ENCODE results near the gene MT1G. TPM values are rescaled to one million over a fixed set of nuclear protein-coding genes. Genes with fewer than 3 reads are reported as not detected.

Gene MT1G
- total and polyA plus RNA-seq, 2 experiments from 2014 or later: not detected

DNA sequence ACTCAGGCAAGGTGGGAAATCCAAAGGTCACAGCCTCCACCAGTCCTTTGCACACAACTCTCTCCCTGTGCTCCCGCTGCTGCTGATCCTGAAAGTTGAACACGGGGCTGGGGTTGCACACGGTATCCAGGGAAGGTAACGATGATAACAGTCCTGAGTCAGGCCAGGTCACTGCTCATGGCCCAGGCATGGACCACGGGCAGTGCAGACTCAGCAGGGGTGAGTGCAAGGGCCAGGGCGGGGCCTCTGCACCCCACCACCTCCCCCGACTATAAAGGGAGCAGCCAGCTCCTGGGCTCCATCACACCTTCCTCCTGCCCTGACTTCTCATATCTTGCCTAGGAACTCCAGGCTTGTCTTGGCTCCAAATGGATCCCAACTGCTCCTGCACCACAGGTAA lies 16.3 kb downstream of the MT1G start, which contains the start of gene MT1B:
MT1B (plus strand) TSS at position 301 of the 400 bp plus-strand sequence; CDS start at position 369, 68 bp downstream.
- peaks cover 95% of the 10 kb centered on the region for H3K27me3 ChIP-seq
- no peaks in the 10 kb centered on the region for H3K4me1 ChIP-seq (ENCODE audit: low read depth)
- no peak within 1 kb of the TSS for H3K27ac ChIP-seq
- no peaks in the 10 kb centered on the region for H3K9me3 ChIP-seq (ENCODE audit: low read depth)
- H3K36me3 ChIP-seq: no peaks in the 10 kb centered on the region
- DNase-seq (ENCODE audit: low read depth in 1 of 2, low spot score in 1 of 2): no peak
- no peak within 1 kb of the TSS for H3K4me3 ChIP-seq
- TF ChIP-seq, protein P1, sequence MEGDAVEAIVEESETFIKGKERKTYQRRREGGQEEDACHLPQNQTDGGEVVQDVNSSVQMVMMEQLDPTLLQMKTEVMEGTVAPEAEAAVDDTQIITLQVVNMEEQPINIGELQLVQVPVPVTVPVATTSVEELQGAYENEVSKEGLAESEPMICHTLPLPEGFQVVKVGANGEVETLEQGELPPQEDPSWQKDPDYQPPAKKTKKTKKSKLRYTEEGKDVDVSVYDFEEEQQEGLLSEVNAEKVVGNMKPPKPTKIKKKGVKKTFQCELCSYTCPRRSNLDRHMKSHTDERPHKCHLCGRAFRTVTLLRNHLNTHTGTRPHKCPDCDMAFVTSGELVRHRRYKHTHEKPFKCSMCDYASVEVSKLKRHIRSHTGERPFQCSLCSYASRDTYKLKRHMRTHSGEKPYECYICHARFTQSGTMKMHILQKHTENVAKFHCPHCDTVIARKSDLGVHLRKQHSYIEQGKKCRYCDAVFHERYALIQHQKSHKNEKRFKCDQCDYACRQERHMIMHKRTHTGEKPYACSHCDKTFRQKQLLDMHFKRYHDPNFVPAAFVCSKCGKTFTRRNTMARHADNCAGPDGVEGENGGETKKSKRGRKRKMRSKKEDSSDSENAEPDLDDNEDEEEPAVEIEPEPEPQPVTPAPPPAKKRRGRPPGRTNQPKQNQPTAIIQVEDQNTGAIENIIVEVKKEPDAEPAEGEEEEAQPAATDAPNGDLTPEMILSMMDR (IDR thresholded peaks at IDR 0.05; ENCODE audit: low read depth, low read length): no peak

DNA sequence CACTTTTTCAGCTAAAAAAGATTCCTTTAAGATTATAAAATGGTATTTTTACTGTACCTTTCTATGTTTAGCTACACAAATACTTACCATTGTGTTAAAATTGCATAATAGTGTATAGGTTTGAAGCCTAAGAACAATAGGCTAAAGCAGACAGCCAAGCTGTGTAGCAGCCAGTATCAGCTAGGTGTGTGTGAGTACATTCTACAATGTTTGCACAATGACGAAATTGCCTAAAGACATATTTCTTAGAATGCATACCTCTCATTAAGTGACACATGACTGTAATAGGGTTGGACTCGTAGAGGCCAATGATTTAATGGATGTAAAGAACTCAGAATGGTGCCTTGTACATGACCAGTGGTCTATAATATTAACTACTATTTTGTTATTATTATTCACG lies 18.0 kb downstream of the MT1G start:
- Histone ChIP-seq H3K27ac (no peak overlapping the region), H3K27me3 (peaks cover 95% of the 10 kb centered on the region), H3K4me3 (no peak overlapping the region), H3K4me1 (ENCODE audit: low read depth) (no peaks in the 10 kb centered on the region), H3K9me3 (ENCODE audit: low read depth) (no peaks in the 10 kb centered on the region), H3K36me3 (no peaks in the 10 kb centered on the region)
- no peak for DNase-seq (ENCODE audit: low read depth in 1 of 2, low spot score in 1 of 2)
- TF ChIP-seq, protein P1 (IDR thresholded peaks at IDR 0.05; ENCODE audit: low read depth, low read length): no peak

DNA sequence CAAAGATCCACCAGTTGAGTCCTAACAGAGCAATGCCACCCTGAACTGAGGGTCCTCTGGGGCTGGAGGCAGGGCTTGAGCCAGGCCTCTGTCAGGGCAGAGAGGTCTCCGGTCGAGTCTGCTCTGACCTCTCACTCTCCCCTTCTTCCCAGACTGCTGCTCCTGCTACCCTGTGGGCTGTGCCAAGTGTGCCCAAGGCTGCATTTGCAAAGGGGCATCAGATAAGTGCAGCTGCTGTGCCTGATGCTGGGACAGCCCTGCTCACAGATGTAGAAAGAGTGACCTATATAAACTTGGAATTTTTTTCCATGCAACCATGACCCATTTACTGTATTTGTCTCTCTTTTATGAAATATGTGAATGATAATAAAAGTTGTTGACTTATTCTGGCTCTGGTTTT lies 18.6 kb downstream of the MT1G start:
- no peaks in the 10 kb centered on the region for H3K9me3 ChIP-seq (ENCODE audit: low read depth)
- H3K27me3 ChIP-seq: peaks cover 97% of the 10 kb centered on the region
- DNase-seq (ENCODE audit: low read depth in 1 of 2, low spot score in 1 of 2): no peak
- H3K36me3 ChIP-seq: no peaks in the 10 kb centered on the region
- H3K27ac ChIP-seq: no peak overlapping the region
- TF ChIP-seq, protein P1 (IDR thresholded peaks at IDR 0.05; ENCODE audit: low read depth, low read length): no peak
- H3K4me1 ChIP-seq (ENCODE audit: low read depth): no peaks in the 10 kb centered on the region
- H3K4me3 ChIP-seq: no peak overlapping the region

DNA sequence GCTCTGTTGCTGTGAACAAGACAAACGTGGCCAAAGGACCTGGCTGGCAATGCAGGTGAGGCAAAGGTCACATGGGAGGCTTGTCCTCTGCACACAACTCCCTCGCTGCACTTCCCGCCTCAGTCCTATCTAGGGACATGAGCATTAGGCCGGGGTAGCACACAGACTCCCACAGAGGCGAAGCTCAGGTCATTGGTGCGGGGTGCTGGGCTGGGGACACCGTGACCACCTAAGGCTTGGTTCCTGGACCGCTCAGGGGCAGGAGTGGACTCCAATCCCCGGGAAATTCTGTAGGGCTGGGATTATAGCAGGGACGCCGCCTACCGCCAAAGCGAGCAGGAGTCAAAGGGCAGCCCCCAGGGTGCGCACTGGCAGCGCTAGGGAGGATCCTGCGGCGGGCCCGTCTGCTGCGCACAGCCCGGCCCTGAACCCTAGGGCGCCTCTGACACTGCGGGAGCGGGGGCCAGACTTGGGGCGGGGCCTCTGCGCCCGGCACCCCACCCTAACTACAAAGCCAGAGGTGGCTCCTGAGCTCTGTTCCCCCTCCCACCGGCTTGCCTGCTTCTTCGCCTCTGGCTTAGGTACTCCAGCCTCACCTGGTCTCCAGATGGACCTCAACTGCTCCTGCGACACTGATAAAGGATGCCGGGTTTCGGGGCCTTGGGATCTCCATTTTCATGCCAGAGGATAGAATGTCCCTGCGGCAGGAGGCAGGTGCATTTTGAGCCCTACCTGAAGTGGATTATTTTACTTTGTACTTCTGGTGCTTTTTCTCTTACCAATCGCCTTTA lies 20.0 kb downstream of the MT1G start:
- TF ChIP-seq, protein P1 (IDR thresholded peaks at IDR 0.05; ENCODE audit: low read depth, low read length): no peak
- no peak for DNase-seq (ENCODE audit: low read depth in 1 of 2, low spot score in 1 of 2)

DNA sequence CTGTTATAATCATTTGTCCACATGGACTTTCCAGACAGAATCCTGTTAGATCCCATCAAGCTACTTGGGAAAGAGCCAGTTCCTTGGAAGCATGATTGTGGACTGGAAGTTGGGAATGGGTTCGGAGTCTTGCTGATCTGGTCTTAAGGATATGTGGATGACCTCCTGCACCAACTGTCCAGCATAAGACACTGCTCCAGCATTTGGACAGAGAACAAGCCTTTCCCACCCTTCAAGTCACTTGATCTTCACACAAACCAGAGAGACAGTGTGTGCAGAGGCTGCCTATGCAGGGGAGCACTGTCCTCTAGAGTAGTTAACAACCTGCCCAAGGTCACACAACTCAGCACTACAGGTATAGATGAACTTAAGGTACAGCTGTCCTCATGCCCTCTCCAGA lies 22.0 kb downstream of the MT1G start:
- Histone ChIP-seq H3K4me3 (no peak overlapping the region), H3K36me3 (no peaks in the 10 kb centered on the region), H3K27ac (no peak overlapping the region), H3K4me1 (ENCODE audit: low read depth) (peaks cover 5% of the 10 kb centered on the region), H3K9me3 (ENCODE audit: low read depth) (no peaks in the 10 kb centered on the region), H3K27me3 (peaks cover 100% of the 10 kb centered on the region)
- DNase-seq (ENCODE audit: low read depth in 1 of 2, low spot score in 1 of 2): no peak
- TF ChIP-seq, protein P1 (IDR thresholded peaks at IDR 0.05; ENCODE audit: low read depth, low read length): no peak

More for the DNA sequence above, 20.0 kb downstream of the MT1G start:
- Histone ChIP-seq H3K36me3 (no peaks in the 10 kb centered on the region), H3K27me3 (peaks cover 100% of the 10 kb centered on the region), H3K4me1 (ENCODE audit: low read depth) (peaks cover 5% of the 10 kb centered on the region), H3K9me3 (ENCODE audit: low read depth) (no peaks in the 10 kb centered on the region), H3K4me3 (no peak overlapping the region), H3K27ac (no peak overlapping the region)

All from cardiac muscle cell (in vitro differentiated cells and primary cell).